ENCODE results near the gene ITGA2.

DNA sequence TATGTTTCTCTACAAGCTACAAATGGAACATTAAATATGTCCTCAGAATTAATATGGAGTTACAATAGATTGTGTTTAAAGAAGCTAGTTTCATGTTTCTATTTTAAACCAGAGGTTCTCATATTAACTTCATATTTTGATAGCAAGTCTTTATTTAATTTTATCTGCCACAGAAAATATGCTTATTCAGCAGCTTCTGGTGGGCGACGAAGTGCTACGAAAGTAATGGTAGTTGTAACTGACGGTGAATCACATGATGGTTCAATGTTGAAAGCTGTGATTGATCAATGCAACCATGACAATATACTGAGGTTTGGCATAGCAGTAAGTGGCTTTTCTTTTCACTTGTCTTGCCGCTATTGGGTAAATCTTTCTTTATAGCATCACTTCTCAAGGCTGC lies 66.2 kb downstream of the ITGA2 start:
- TF ChIP-seq, protein P1, sequence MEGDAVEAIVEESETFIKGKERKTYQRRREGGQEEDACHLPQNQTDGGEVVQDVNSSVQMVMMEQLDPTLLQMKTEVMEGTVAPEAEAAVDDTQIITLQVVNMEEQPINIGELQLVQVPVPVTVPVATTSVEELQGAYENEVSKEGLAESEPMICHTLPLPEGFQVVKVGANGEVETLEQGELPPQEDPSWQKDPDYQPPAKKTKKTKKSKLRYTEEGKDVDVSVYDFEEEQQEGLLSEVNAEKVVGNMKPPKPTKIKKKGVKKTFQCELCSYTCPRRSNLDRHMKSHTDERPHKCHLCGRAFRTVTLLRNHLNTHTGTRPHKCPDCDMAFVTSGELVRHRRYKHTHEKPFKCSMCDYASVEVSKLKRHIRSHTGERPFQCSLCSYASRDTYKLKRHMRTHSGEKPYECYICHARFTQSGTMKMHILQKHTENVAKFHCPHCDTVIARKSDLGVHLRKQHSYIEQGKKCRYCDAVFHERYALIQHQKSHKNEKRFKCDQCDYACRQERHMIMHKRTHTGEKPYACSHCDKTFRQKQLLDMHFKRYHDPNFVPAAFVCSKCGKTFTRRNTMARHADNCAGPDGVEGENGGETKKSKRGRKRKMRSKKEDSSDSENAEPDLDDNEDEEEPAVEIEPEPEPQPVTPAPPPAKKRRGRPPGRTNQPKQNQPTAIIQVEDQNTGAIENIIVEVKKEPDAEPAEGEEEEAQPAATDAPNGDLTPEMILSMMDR (conservative IDR thresholded peaks at IDR 0.05): no peak
- no peak for TF ChIP-seq ZFX (IDR thresholded peaks at IDR 0.05)

Data from C4-2B (cell line).